Fibroblast of gingiva (primary cell): ENCODE data around the gene GSDME.

Source experiments
- DNase-seq: peaks from one replicate; pipeline ENCODE4 v3.0.0-alpha.2; 2011; ENCODE audit warnings: low read depth

The GSDME gene

DNA sequence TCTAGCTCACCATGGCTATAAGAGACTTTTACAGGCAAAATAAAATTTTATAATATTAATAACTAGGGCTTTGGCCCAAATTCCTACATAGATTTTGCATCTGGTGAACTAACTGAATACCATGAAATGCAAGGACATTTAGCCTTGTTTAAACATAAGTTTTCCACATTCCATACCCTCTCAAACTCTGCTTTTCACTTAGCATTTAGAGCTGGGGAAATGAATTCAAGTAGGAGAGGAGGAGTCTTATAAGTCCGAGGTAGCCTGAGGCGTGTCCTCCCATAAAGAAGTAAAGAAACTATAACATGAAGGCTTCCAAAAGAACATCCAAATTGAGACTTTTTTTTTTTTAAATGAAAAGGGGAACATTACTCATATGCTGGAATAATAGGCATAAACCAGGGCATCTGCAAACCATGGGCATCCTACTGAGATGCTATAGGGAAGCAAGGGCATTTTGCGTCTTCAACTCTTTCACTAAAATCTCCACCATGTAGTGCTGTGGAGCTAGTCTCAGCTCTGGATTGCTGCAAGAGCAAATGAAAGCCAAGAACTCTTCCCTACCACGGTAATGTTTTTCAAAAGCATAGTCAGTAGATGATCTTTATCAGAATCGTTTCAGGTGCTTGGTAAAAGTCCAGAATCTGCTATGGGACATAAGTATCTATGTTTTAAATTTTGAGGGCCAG lies 104.9 kb downstream of the GSDME start:
- DNase-seq, result peak; percentile 24
